A549 (cell line): ENCODE data around the gene ATP2C2. TPM values are rescaled to one million over a fixed set of nuclear protein-coding genes. Genes with fewer than 3 reads are reported as not detected.

Source experiments
- ATAC-seq, 2 experiments: fragments of 200-7000 bp in 1 of 2; fragments of >200 bp in 1 of 2; cut with Nextera tagmentation in 1 of 2; cut with Tn5 transposase in 1 of 2; 3 replicates each; pipeline versions ENCODE4 v1.8.0 to v1.9.1; 2018 to 2020; ENCODE audit warnings: mild to moderate bottlenecking in 1 of 2, moderate library complexity in 1 of 2
- CTCF ChIA-PET: fragments of 300-600 bp; sonication (Branson Sonifier 250); formaldehyde crosslinking; extraction: SDS; loops from one replicate; lab custom pipeline; 2021; ENCODE audit warnings: antibody characterized with exemption, inconsistent platforms; lab: Yijun Ruan, JAX
- POLR2A ChIA-PET: fragments of 350-600 bp; formaldehyde crosslinking; extraction: SDS; loops from one replicate; lab custom pipeline; 2021; ENCODE audit warnings: antibody characterized with exemption, inconsistent platforms; lab: Yijun Ruan, JAX
- DNase-seq, 2 experiments: peaks; one replicate each; pipeline versions ENCODE4 v3.0.0 to v3.0.0-alpha.2; 2011 to 2016; ENCODE audit warnings: low read depth in 1 of 2, low spot score in 1 of 2
- FAIRE-seq: peaks from 2 replicates; lab custom pipeline; 2011; peaks lifted over from hg19 to GRCh38; lab: Jason Lieb, UNC
- H3K27ac ChIP-seq, 2 experiments: fragments of >200 bp; sonication (Bioruptor Twin); formaldehyde crosslinking; 3 replicates each; pipeline ENCODE4 v1.5.1; 2016 to 2017
- H3K4me1 ChIP-seq: fragments of >200 bp; sonication (Bioruptor Twin); formaldehyde crosslinking; 3 replicates; pipeline ENCODE4 v1.6.1; 2016
- H3K4me2 ChIP-seq: fragments of >200 bp; sonication (Bioruptor Twin); formaldehyde crosslinking; 3 replicates; pipeline ENCODE4 v1.6.1; 2016
- H3K4me3 ChIP-seq: fragments of >200 bp; sonication (Bioruptor Twin); formaldehyde crosslinking; 3 replicates; pipeline ENCODE4 v1.5.1; 2016
- H3K9me3 ChIP-seq: fragments of >200 bp; sonication (Bioruptor Twin); formaldehyde crosslinking; 3 replicates; pipeline ENCODE4 v1.6.1; 2016
- BHLHE40 ChIP-seq: IDR thresholded peaks from 2 replicates; pipeline ENCODE4 v1.6.1; 2012; ENCODE audit warnings: low read depth, low read length, inconsistent platforms
- CBX8 ChIP-seq: fragments of 200-600 bp; sonication (generic); IDR thresholded peaks from 2 replicates; pipeline ENCODE4 v1.6.1; 2016
- ESRRA ChIP-seq: fragments of 150-350 bp; IDR thresholded peaks from 2 replicates; pipeline ENCODE4 v1.6.1; 2014; ENCODE audit warnings: mild to moderate bottlenecking, low read length, borderline replicate concordance
- FOSB ChIP-seq: fragments of 250-450 bp; sonication (Bioruptor Pico); IDR thresholded peaks from 2 replicates; pipeline ENCODE4 v1.5.0; 2020; ENCODE audit warnings: mild to moderate bottlenecking, moderate library complexity
- FOXS1 ChIP-seq: fragments of 250-450 bp; sonication (Bioruptor Pico); IDR thresholded peaks from 2 replicates; pipeline ENCODE4 v1.5.0; 2020; ENCODE audit warnings: mild to moderate bottlenecking, moderate library complexity
- GATA3 ChIP-seq: IDR thresholded peaks from 2 replicates; pipeline ENCODE4 v1.6.1; 2012; ENCODE audit warnings: borderline replicate concordance
- JUN ChIP-seq, 2 experiments: fragments of >200 bp; sonication (Bioruptor Twin); formaldehyde crosslinking; IDR thresholded peaks; 2 replicates in 1 of 2; 3 replicates in 1 of 2; pipeline ENCODE4 v1.6.1; 2016 to 2017
- JUNB ChIP-seq: fragments of >200 bp; sonication (Bioruptor Twin); formaldehyde crosslinking; IDR thresholded peaks from 2 replicates; pipeline ENCODE4 v1.6.1; 2016
- MAZ ChIP-seq: fragments of 150-350 bp; IDR thresholded peaks from 2 replicates; pipeline ENCODE4 v1.6.1; 2014; ENCODE audit warnings: antibody characterized with exemption, low read depth, low read length, borderline replicate concordance
- NFE2L2 ChIP-seq: fragments of 150-350 bp; conservative IDR thresholded peaks from 2 replicates; pipeline ENCODE4 v1.6.1; 2014; ENCODE audit warnings: low read length
- NR3C1 ChIP-seq: fragments of >200 bp; sonication (Bioruptor Twin); formaldehyde crosslinking; IDR thresholded peaks from 3 replicates; pipeline ENCODE4 v1.6.1; 2017
- RAD21 ChIP-seq, 2 experiments: fragments of >200 bp in 1 of 2; sonication (Bioruptor Twin) in 1 of 2; formaldehyde crosslinking in 1 of 2; IDR thresholded peaks in 1 of 2; conservative IDR thresholded peaks in 1 of 2; 2 replicates in 1 of 2; 3 replicates in 1 of 2; pipeline ENCODE4 v1.6.1; 2012 to 2018; ENCODE audit warnings: inconsistent platforms in 1 of 2
- RCOR1 ChIP-seq: fragments of 150-350 bp; IDR thresholded peaks from 2 replicates; pipeline ENCODE4 v1.6.1; 2014; ENCODE audit warnings: antibody characterized with exemption, low read length, low read depth
- SMC3 ChIP-seq: fragments of >200 bp; sonication (Bioruptor Twin); formaldehyde crosslinking; IDR thresholded peaks from 3 replicates; pipeline ENCODE4 v1.6.1; 2018; ENCODE audit warnings: inconsistent platforms
- TP53 ChIP-seq: fragments of 250-450 bp; sonication (Bioruptor Pico); IDR thresholded peaks from 2 replicates; pipeline ENCODE4 v1.5.0; 2021; ENCODE audit warnings: mild to moderate bottlenecking, moderate library complexity
- ZNF302 ChIP-seq: fragments of 250-450 bp; sonication (Bioruptor Pico); IDR thresholded peaks from 2 replicates; pipeline ENCODE4 v1.9.0; 2021; ENCODE audit warnings: inconsistent platforms, mild to moderate bottlenecking, moderate library complexity
- WGBS: methylation state at CpG from one replicate; pipeline ENCODE4 v1.1.6; 2017; ENCODE audit errors: missing lambda C conversion rate; 5-methylcytosine and 5-hydroxymethylcytosine counted together
- polyA plus RNA-seq, 4 experiments: library from polyadenylated mRNA; depleted of rRNA in 3 of 4; stranded (reverse); fragments of >200 nt; fragmentation: RNase III in 1 of 4; extraction: RNeasy Plus Mini Kit Qiagen cat#74134 plus additional on column Dnase treatment in 1 of 4; gene quantifications; 2 replicates in 3 of 4; 3 replicates in 1 of 4; pipeline ENCODE4 v1.2.3, GENCODE V29; 2011 to 2017
- TF ChIP-seq, protein P1 (sequence below): fragments of >200 bp; sonication (Bioruptor Twin); formaldehyde crosslinking; IDR thresholded peaks from 3 replicates; pipeline ENCODE4 v1.5.1; 2016
- TF ChIP-seq, protein P2 (sequence below): fragments of 150-350 bp; IDR thresholded peaks from 2 replicates; pipeline ENCODE4 v1.6.1; 2014; ENCODE audit warnings: low read depth, mild to moderate bottlenecking, low read length

Gene ATP2C2
- polyA plus RNA-seq, 2 of the 4 experiments (the other 2 are of a cell fraction) = 0.14 to 0.17 TPM

DNA sequence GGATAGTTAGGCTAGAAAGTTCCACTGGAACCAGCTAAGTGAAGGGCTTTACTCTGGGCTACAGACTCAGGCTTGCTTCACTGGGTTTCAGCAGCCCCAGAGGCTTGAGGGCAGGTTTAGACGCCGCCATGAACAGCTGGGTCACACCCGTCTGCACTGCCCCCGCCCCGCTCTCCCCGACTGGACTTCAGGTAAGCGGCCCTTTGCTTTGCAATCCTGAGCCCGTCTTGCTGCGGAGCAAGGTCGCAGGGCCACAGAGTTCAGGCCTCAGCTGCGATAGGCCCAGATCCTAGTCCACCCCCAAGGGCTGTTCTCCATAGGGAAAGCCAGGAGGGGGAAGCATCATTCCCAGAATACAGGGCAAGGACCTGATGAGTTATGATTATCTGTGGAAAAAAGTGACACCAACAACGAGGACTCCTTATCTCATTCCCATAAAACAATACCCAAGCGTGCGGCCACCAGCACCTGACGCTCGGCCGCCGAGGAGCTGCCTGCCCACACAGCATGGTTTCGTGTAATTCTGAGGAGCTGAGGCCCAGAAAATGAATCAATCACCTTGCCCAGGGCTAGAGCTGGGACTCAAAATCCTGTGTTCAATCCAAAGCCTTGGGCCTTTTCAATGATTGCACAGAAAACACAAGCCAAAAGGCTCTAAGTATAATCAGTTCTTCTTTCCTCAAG is 115.7 kb downstream of the ATP2C2 start:
- H3K4me3 ChIP-seq = no peak overlapping the region
- ATAC-seq = no peak
- TF ChIP-seq CBX8 (no peak), FOXS1 (CRISPR knock-in tag) (no peak)
- no peak for FAIRE-seq
- ChIA-PET CTCF (interaction anchor here (0.6 to 15.7 kb wide), 49 partner anchors 9 to 947 kb away, joined by 3 to 245 read pairs (median 4); partner anchors contain the start of genes ATP2C2, MEAK7 and TAF1C), POLR2A (no interaction called here)
- no peak for DNase-seq
- H3K4me2 ChIP-seq = no peak overlapping the region
- 95% methylated on average over 19 of the region's 19 CpGs for WGBS
- H3K9me3 ChIP-seq = no peaks in the 10 kb centered on the region
- H3K4me1 ChIP-seq = no peaks in the 10 kb centered on the region
- no peak overlapping the region for H3K27ac ChIP-seq

DNA sequence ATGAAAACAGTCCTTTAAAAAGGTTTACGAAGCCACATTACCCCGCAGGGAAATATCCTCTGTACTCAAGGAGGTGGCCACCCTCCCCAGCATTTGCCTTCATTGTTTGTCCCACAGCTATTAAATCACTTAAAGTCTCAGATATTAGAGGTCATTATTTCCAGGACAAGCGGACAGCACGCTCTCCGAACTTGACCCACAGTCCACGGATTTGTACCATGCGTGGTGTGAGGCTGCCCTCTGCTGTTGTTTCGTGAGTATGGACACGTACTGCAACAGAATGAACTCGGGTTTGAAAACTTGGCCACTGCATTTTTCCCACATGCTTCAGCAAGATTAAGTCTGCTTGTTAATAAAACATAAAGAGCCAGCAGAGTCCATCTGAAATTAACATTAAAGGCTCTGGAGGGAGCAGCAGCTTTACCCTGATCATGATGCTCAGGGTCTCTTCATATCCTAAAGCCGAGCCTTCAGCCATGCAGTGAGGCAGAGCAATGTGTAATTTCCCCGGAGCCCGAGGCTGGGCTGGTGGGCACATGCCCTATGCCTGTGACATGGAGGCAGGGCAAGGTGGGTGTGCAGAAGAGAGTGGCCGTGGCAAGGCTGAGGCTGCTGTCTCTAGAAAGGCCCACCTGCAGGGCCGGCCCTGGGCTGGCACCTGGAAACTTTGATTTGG is 116.4 kb downstream of the ATP2C2 start:
- POLR2A ChIA-PET = no interaction called here
- FAIRE-seq (peak; percentile 43), DNase-seq (peak; percentile 47 to 62), ATAC-seq (peak; percentile 68 to 87; a peak in 4 of 6 replicates)
- H3K4me2 ChIP-seq = no peak overlapping the region
- no peak overlapping the region for H3K4me3 ChIP-seq
- no peaks in the 10 kb centered on the region for H3K4me1 ChIP-seq
- no peak overlapping the region for H3K27ac ChIP-seq
- H3K9me3 ChIP-seq = no peaks in the 10 kb centered on the region
- CTCF ChIA-PET = interaction anchor here (0.6 to 15.7 kb wide), 49 partner anchors 10 to 527 kb away, joined by 3 to 245 read pairs (median 4); partner anchors contain the start of genes ATP2C2, MEAK7 and TAF1C
- WGBS = 58% methylated on average over 15 of the region's 15 CpGs
- TF ChIP-seq JUN (IDR thresholded peaks at IDR 0.05) (0 out of 5 replicates have a peak, but pooled peaks of 1 of the 2 experiments have one; percentile 25), MAZ (no peak), SMC3 (peak; percentile 95), RAD21 (conservative IDR thresholded peaks at IDR 0.05 in 1 of 2, IDR thresholded peaks at IDR 0.05 in 1 of 2) (peak; percentile 95 to 96), ZNF302 (CRISPR knock-in tag) (no peak), GATA3 (no peak), JUNB (no peak)
- TF ChIP-seq, protein P1, sequence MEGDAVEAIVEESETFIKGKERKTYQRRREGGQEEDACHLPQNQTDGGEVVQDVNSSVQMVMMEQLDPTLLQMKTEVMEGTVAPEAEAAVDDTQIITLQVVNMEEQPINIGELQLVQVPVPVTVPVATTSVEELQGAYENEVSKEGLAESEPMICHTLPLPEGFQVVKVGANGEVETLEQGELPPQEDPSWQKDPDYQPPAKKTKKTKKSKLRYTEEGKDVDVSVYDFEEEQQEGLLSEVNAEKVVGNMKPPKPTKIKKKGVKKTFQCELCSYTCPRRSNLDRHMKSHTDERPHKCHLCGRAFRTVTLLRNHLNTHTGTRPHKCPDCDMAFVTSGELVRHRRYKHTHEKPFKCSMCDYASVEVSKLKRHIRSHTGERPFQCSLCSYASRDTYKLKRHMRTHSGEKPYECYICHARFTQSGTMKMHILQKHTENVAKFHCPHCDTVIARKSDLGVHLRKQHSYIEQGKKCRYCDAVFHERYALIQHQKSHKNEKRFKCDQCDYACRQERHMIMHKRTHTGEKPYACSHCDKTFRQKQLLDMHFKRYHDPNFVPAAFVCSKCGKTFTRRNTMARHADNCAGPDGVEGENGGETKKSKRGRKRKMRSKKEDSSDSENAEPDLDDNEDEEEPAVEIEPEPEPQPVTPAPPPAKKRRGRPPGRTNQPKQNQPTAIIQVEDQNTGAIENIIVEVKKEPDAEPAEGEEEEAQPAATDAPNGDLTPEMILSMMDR = peak; percentile 85

DNA sequence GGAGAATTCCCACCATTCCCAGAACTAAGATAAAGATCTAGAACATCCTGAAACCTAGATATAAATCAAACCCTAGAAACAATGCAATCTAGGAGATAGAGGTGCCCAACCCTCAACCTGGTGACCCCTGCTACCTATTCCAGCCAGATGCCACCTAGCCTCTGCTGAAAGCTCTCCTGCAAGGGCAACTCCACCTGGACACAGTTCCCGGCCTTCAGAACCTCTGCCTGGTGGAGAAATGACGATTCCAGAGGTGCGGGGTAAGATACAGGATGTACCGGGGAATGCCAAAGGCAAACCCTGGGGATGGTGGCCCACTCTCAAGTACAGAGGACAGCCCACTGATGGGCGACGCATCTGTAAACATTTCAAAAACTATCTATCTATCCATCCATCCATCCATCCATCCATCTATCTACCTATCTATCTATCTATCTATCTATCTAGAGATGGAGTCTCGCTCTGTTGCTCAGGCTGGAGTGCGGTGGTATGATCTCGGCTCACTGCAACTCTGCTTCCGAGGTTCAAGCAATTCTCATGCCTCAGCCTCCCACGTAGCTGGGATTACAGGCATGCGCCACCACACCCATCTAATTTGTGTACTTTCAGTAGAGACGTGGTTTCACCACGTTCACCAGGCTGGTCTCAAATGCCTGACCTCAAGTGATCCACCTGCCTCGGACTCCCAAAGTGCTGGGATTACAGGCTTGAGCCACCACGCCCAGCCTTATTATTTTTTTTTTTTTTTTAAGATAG is 117.1 kb downstream of the ATP2C2 start:
- Histone ChIP-seq H3K4me1 (no peaks in the 10 kb centered on the region), H3K4me2 (no peak overlapping the region), H3K9me3 (no peaks in the 10 kb centered on the region), H3K27ac (no peak overlapping the region), H3K4me3 (no peak overlapping the region)
- ChIA-PET POLR2A (no interaction called here), CTCF (interaction anchor here (0.9 to 15.7 kb wide), 25 partner anchors 10 to 530 kb away, joined by 3 to 245 read pairs (median 4); partner anchors contain the start of genes ATP2C2, MEAK7 and TAF1C)
- DNase-seq = no peak
- no peak for FAIRE-seq
- no peak for ATAC-seq
- 89% methylated on average over 16 of the region's 16 CpGs for WGBS
- TF ChIP-seq TP53 (CRISPR knock-in tag) (no peak), RCOR1 (no peak), ESRRA (no peak), NR3C1 (no peak), BHLHE40 (no peak), NFE2L2 (no peak), FOSB (CRISPR knock-in tag) (no peak)
- TF ChIP-seq, protein P2, sequence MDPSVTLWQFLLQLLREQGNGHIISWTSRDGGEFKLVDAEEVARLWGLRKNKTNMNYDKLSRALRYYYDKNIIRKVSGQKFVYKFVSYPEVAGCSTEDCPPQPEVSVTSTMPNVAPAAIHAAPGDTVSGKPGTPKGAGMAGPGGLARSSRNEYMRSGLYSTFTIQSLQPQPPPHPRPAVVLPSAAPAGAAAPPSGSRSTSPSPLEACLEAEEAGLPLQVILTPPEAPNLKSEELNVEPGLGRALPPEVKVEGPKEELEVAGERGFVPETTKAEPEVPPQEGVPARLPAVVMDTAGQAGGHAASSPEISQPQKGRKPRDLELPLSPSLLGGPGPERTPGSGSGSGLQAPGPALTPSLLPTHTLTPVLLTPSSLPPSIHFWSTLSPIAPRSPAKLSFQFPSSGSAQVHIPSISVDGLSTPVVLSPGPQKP = no peak
